ENCODE measurements around the gene FRA10AC1. TPM values are rescaled to one million over a fixed set of nuclear protein-coding genes. Genes with fewer than 3 reads are reported as not detected.

The FRA10AC1 gene
- total and polyA plus RNA-seq, 2 of the 13 experiments (the other 11 are each of a cell fraction or from before 2014, with no cell fraction given), result 5.3 to 7.4 TPM

DNA sequence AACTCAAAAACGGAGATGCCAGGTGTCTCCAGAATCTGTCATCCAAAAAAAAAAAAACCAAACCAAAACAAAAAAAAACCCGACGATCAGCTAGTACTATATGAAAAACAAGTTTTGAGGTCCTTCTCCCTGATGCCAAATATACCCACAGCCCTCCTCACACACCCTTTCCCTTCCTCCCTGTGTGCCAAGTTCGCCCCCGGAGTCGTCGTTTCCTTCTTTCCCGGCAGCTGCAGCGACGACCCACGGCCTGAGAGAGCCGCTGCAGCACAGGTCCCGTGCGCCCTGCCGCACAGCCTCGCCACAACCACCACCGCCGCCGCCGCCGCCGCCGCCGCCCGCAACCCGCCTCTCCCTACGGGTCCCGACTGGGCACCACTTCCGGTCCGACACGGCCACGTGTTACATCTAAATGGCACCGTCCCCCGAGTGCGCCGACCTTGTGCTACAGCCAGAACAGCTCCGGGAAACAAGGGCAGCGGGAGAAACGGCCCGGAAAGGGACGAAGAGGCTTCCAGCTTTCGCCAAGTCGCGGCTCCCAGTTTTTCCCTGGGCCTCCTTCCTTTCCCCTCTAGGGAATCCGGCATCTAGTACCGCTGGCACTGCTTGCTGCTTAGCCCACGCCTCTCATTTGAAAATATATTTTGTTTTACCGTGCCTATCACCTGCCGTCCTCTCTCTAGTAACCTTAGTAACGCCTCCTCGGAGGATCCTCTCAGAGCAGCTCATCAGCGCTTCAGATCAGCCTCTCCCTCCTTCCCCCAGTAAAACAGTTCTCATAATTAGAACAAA is at the start of gene FRA10AC1 (continued):
- TF ChIP-seq ZNF598 (CRISPR knock-in tag; IDR thresholded peaks at IDR 0.05; ENCODE audit: borderline replicate concordance) (peak; percentile 91), SALL1 (CRISPR knock-in tag; IDR thresholded peaks at IDR 0.05) (peak; percentile 97), ZNF260 (CRISPR knock-in tag; IDR thresholded peaks at IDR 0.05; ENCODE audit: borderline replicate concordance, low read depth) (no peak), GFI1 (CRISPR knock-in tag; IDR thresholded peaks at IDR 0.05; ENCODE audit: borderline replicate concordance) (peak; percentile 55; the same call in 1 of the 2 replicates), ZNF350 (CRISPR knock-in tag; IDR thresholded peaks at IDR 0.05; ENCODE audit: borderline replicate concordance, low read depth) (peak; percentile 98), TEAD2 (CRISPR knock-in tag; IDR thresholded peaks at IDR 0.05) (no peak), NCOR1 (IDR thresholded peaks at IDR 0.05; ENCODE audit: borderline replicate concordance, low read length) (peak; percentile 67; the same call in 1 of the 2 replicates), MIER3 (CRISPR knock-in tag; IDR thresholded peaks at IDR 0.05; ENCODE audit: borderline replicate concordance) (peak; percentile 90; the same call in 1 of the 2 replicates), ZC3H13 (CRISPR knock-in tag; IDR thresholded peaks at IDR 0.05) (peak; percentile 82), ZNF7 (CRISPR knock-in tag; IDR thresholded peaks at IDR 0.05) (no peak), EHMT2 (IDR thresholded peaks at IDR 0.05; ENCODE audit: borderline replicate concordance, low read depth, low read length) (peak; percentile 93; the same call in 1 of the 2 replicates), ZNF160 (CRISPR knock-in tag; IDR thresholded peaks at IDR 0.05) (peak; percentile 52; the same call in 1 of the 2 replicates), SPEN (CRISPR knock-in tag; IDR thresholded peaks at IDR 0.05; ENCODE audit: low read depth) (peak; percentile 100), YEATS4 (CRISPR knock-in tag; IDR thresholded peaks at IDR 0.05; ENCODE audit: borderline replicate concordance) (peak; percentile 99), ZNF816 (CRISPR knock-in tag; IDR thresholded peaks at IDR 0.05; ENCODE audit: borderline replicate concordance) (peak; percentile 60; the same call in 1 of the 2 replicates), KMT2A (CRISPR knock-in tag; IDR thresholded peaks at IDR 0.05) (peak; percentile 93)
- TF ChIP-seq, protein P1, sequence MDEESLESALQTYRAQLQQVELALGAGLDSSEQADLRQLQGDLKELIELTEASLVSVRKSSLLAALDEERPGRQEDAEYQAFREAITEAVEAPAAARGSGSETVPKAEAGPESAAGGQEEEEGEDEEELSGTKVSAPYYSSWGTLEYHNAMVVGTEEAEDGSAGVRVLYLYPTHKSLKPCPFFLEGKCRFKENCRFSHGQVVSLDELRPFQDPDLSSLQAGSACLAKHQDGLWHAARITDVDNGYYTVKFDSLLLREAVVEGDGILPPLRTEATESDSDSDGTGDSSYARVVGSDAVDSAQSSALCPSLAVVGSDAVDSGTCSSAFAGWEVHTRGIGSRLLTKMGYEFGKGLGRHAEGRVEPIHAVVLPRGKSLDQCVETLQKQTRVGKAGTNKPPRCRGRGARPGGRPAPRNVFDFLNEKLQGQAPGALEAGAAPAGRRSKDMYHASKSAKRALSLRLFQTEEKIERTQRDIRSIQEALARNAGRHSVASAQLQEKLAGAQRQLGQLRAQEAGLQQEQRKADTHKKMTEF (CRISPR knock-in tag; IDR thresholded peaks at IDR 0.05), result peak; percentile 92
- TF ChIP-seq, protein P2, sequence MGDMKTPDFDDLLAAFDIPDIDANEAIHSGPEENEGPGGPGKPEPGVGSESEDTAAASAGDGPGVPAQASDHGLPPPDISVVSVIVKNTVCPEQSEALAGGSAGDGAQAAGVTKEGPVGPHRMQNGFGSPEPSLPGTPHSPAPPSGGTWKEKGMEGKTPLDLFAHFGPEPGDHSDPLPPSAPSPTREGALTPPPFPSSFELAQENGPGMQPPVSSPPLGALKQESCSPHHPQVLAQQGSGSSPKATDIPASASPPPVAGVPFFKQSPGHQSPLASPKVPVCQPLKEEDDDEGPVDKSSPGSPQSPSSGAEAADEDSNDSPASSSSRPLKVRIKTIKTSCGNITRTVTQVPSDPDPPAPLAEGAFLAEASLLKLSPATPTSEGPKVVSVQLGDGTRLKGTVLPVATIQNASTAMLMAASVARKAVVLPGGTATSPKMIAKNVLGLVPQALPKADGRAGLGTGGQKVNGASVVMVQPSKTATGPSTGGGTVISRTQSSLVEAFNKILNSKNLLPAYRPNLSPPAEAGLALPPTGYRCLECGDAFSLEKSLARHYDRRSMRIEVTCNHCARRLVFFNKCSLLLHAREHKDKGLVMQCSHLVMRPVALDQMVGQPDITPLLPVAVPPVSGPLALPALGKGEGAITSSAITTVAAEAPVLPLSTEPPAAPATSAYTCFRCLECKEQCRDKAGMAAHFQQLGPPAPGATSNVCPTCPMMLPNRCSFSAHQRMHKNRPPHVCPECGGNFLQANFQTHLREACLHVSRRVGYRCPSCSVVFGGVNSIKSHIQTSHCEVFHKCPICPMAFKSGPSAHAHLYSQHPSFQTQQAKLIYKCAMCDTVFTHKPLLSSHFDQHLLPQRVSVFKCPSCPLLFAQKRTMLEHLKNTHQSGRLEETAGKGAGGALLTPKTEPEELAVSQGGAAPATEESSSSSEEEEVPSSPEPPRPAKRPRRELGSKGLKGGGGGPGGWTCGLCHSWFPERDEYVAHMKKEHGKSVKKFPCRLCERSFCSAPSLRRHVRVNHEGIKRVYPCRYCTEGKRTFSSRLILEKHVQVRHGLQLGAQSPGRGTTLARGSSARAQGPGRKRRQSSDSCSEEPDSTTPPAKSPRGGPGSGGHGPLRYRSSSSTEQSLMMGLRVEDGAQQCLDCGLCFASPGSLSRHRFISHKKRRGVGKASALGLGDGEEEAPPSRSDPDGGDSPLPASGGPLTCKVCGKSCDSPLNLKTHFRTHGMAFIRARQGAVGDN (CRISPR knock-in tag; IDR thresholded peaks at IDR 0.05), result peak; percentile 94

Data from HepG2 (cell line).